Smooth muscle cell (in vitro differentiated cells): ENCODE results near the gene PLA2G6. TPM values are rescaled to one million over a fixed set of nuclear protein-coding genes. Genes with fewer than 3 reads are reported as not detected.

Source experiments
- DNase-seq: peaks from one replicate; lab custom pipeline; 2025; ENCODE audit not compliant: unreplicated experiment; lab: John Stamatoyannopoulos, UW
- H2AFZ ChIP-seq: fragments of 200-600 bp; sonication (generic); 2 replicates; pipeline ENCODE4 v1.6.0; 2016; ENCODE audit warnings: antibody characterized with exemption, low read depth, mild to moderate bottlenecking
- H3F3A ChIP-seq: fragments of 200-600 bp; sonication (generic); 2 replicates; pipeline ENCODE4 v1.6.0; 2017; ENCODE audit warnings: antibody characterized with exemption, low read depth
- H3K27ac ChIP-seq: fragments of 200-600 bp; sonication (generic); 2 replicates; pipeline ENCODE4 v1.5.1; 2016; ENCODE audit warnings: low read depth, mild to moderate bottlenecking
- H3K27me3 ChIP-seq: fragments of 200-600 bp; sonication (generic); 2 replicates; pipeline ENCODE4 v1.6.1; 2016; ENCODE audit warnings: low read depth, mild to moderate bottlenecking
- H3K36me3 ChIP-seq: fragments of 200-600 bp; sonication (generic); 2 replicates; pipeline ENCODE4 v1.5.1; 2016; ENCODE audit warnings: low read depth
- H3K4me1 ChIP-seq: fragments of 200-600 bp; sonication (generic); 2 replicates; pipeline ENCODE4 v1.5.1; 2016; ENCODE audit warnings: low read depth
- H3K4me2 ChIP-seq: fragments of 200-600 bp; sonication (generic); 2 replicates; pipeline ENCODE4 v1.6.0; 2016; ENCODE audit warnings: mild to moderate bottlenecking
- H3K4me3 ChIP-seq: fragments of 200-600 bp; sonication (generic); 2 replicates; pipeline ENCODE4 v1.5.1; 2016; ENCODE audit warnings: mild to moderate bottlenecking
- H3K79me2 ChIP-seq: fragments of 200-600 bp; sonication (generic); 2 replicates; pipeline ENCODE4 v1.6.0; 2016; ENCODE audit warnings: low read depth, mild to moderate bottlenecking
- H3K9ac ChIP-seq: fragments of 200-600 bp; sonication (generic); 2 replicates; pipeline ENCODE4 v1.6.0; 2016; ENCODE audit warnings: low read depth
- H3K9me3 ChIP-seq: fragments of 200-600 bp; sonication (generic); replicated peaks from 2 replicates; pipeline ENCODE4 v1.5.1; 2016; ENCODE audit warnings: low read depth
- H4K20me1 ChIP-seq: fragments of 200-600 bp; sonication (generic); 2 replicates; pipeline ENCODE4 v1.6.0; 2016; ENCODE audit warnings: low read depth
- WGBS: methylation state at CpG from one replicate; pipeline ENCODE4 v1.1.7; 2016; ENCODE audit warnings: low lambda C conversion rate; 5-methylcytosine and 5-hydroxymethylcytosine counted together
- polyA plus RNA-seq: library from polyadenylated mRNA; unstranded; fragments of >200 nt; fragmentation: Nextera tagmentation; extraction: Ambion mirVana; gene quantifications from 2 replicates; pipeline ENCODE4 v1.2.1, GENCODE V29; 2016
- total RNA-seq: library from RNA; depleted of rRNA; stranded (reverse); fragments of >200 nt; gene quantifications from 2 replicates; pipeline ENCODE4 v1.2.3, GENCODE V29; 2014
- TF ChIP-seq, protein P1 (sequence below): fragments of 200-600 bp; sonication (generic); IDR thresholded peaks from 2 replicates; pipeline ENCODE4 v1.5.1; 2017; ENCODE audit warnings: borderline replicate concordance, mild to moderate bottlenecking, antibody characterized with exemption; ENCODE audit not compliant: insufficient read depth, poor library complexity, severe bottlenecking

PLA2G6 gene
- total and polyA plus RNA-seq, 2 experiments from 2014 or later, result 6.1 to 8.9 TPM

GRCh38 chr22:38078046-38078840 lies 103.4 kb downstream of the PLA2G6 start:
- 83% methylated on average over 21 of the region's 22 CpGs for WGBS
- no peak for DNase-seq
- H4K20me1 ChIP-seq, result no peaks in the 10 kb centered on the region
- no peak overlapping the region for H3K27ac ChIP-seq
- H3K4me3 ChIP-seq, result no peak overlapping the region
- no peaks in the 10 kb centered on the region for H3K36me3 ChIP-seq
- no peaks in the 10 kb centered on the region for H3K9me3 ChIP-seq
- TF ChIP-seq, protein P1, sequence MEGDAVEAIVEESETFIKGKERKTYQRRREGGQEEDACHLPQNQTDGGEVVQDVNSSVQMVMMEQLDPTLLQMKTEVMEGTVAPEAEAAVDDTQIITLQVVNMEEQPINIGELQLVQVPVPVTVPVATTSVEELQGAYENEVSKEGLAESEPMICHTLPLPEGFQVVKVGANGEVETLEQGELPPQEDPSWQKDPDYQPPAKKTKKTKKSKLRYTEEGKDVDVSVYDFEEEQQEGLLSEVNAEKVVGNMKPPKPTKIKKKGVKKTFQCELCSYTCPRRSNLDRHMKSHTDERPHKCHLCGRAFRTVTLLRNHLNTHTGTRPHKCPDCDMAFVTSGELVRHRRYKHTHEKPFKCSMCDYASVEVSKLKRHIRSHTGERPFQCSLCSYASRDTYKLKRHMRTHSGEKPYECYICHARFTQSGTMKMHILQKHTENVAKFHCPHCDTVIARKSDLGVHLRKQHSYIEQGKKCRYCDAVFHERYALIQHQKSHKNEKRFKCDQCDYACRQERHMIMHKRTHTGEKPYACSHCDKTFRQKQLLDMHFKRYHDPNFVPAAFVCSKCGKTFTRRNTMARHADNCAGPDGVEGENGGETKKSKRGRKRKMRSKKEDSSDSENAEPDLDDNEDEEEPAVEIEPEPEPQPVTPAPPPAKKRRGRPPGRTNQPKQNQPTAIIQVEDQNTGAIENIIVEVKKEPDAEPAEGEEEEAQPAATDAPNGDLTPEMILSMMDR, result no peak
- H3K4me2 ChIP-seq, result no peak overlapping the region
- H3K79me2 ChIP-seq, result no peaks in the 10 kb centered on the region
- H3K9ac ChIP-seq, result no peak overlapping the region
- H3K4me1 ChIP-seq, result peaks cover 4% of the 10 kb centered on the region
- H3K27me3 ChIP-seq, result peaks cover 4% of the 10 kb centered on the region
- no peaks in the 10 kb centered on the region for H3F3A ChIP-seq
- no peak overlapping the region for H2AFZ ChIP-seq

- H3K9ac ChIP-seq, result no peak overlapping the region
- H3K4me2 ChIP-seq, result no peak overlapping the region
Measured at GRCh38 chr22:38077595-38077994, 104.0 kb downstream of the PLA2G6 start.

DNA sequence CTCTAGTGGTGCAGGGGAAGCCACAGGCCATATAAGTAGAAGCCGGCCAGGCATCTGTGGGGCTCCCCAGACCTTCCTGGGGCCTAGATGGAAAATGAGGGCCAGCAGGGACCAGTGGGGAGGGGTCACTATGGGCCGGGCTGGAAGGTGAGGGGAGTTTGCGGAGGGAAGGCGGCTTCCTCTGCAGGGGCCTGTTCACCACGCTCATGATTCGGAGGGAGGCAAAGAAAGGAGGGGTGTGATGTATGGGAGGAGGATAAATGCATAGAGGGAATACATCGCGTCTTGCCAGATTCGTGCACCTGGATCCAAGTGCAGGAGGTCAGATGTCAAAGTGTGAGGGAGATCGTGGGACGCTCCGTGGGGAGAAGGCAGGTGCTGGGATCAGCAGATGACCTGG lies 104.5 kb downstream of the PLA2G6 start:
- Histone ChIP-seq H3K9ac (no peak overlapping the region), H3K27ac (no peak overlapping the region), H4K20me1 (no peaks in the 10 kb centered on the region), H3K4me1 (peaks cover 4% of the 10 kb centered on the region), H3K4me2 (no peak overlapping the region), H3K9me3 (no peaks in the 10 kb centered on the region), H3K4me3 (no peak overlapping the region), H3K27me3 (peaks cover 4% of the 10 kb centered on the region), H3K36me3 (no peaks in the 10 kb centered on the region), H2AFZ (no peak overlapping the region), H3F3A (no peaks in the 10 kb centered on the region), H3K79me2 (no peaks in the 10 kb centered on the region)
- 93% methylated on average over 12 of the region's 12 CpGs for WGBS
- no peak for DNase-seq
- TF ChIP-seq, protein P1, result no peak

More at GRCh38 chr22:38077595-38077994, 104.0 kb downstream of the PLA2G6 start:
- H3K27ac ChIP-seq, result no peak overlapping the region
- H4K20me1 ChIP-seq, result no peaks in the 10 kb centered on the region
- H3K79me2 ChIP-seq, result no peaks in the 10 kb centered on the region
- H3K9me3 ChIP-seq, result no peaks in the 10 kb centered on the region
- TF ChIP-seq, protein P1, result no peak
- H3K4me3 ChIP-seq, result no peak overlapping the region
- H2AFZ ChIP-seq, result no peak overlapping the region
- no peaks in the 10 kb centered on the region for H3K36me3 ChIP-seq
- WGBS, result 97% methylated on average over 14 of the region's 14 CpGs
- no peak for DNase-seq
- peaks cover 4% of the 10 kb centered on the region for H3K27me3 ChIP-seq
- no peaks in the 10 kb centered on the region for H3F3A ChIP-seq
- H3K4me1 ChIP-seq, result peaks cover 4% of the 10 kb centered on the region

- Histone ChIP-seq H3K4me2 (no peak overlapping the region), H2AFZ (no peak overlapping the region), H3F3A (no peaks in the 10 kb centered on the region), H3K9me3 (no peaks in the 10 kb centered on the region), H4K20me1 (no peaks in the 10 kb centered on the region), H3K9ac (no peak overlapping the region), H3K27ac (no peak overlapping the region), H3K79me2 (no peaks in the 10 kb centered on the region), H3K27me3 (no peaks in the 10 kb centered on the region), H3K36me3 (no peaks in the 10 kb centered on the region), H3K4me3 (no peak overlapping the region), H3K4me1 (no peaks in the 10 kb centered on the region)
- 91% methylated on average over 13 of the region's 13 CpGs for WGBS
- TF ChIP-seq, protein P1, result no peak
- no peak for DNase-seq
Measured at GRCh38 chr22:38075961-38076360, 105.7 kb downstream of the PLA2G6 start.
